GM21381 (cell line): ENCODE measurements around the gene RYR2.

Experiments
- ATAC-seq: cut with Tn5 transposase; IDR thresholded peaks from one replicate; pipeline ENCODE4 v1.9.1; 2021; ENCODE audit warnings: mild to moderate bottlenecking, moderate library complexity; ENCODE audit not compliant: unreplicated experiment

RYR2 gene

DNA sequence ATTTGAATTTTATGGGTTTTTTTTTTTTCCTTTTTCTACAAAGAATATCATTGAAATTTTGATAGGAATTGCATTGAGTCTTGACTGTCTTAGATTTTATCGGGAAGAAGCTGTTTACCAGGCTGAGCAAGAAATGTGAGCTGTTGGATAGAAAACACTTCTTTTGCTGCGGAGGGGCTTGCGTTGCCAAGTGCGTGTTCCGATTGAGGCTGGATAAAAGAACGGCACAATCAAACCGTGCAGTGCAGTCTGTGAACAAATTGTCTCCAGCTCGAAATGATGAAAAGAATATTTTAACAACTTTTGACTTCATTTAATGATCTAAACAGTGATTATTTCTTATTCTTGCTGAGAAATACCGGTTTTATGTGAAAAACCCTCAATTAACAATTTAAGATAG lies 149.4 kb downstream of the RYR2 start:
- ATAC-seq: no peak

- ATAC-seq: no peak
Measured at GRCh38 chr1:237197470-237198425, 155.8 kb downstream of the RYR2 start.

- no peak for ATAC-seq
Measured at GRCh38 chr1:237199026-237199425, 157.0 kb downstream of the RYR2 start.

- no peak for ATAC-seq
Measured at GRCh38 chr1:237201155-237201554, 159.2 kb downstream of the RYR2 start.

GRCh38 chr1:237204841-237205240 lies 162.9 kb downstream of the RYR2 start:
- no peak for ATAC-seq

DNA sequence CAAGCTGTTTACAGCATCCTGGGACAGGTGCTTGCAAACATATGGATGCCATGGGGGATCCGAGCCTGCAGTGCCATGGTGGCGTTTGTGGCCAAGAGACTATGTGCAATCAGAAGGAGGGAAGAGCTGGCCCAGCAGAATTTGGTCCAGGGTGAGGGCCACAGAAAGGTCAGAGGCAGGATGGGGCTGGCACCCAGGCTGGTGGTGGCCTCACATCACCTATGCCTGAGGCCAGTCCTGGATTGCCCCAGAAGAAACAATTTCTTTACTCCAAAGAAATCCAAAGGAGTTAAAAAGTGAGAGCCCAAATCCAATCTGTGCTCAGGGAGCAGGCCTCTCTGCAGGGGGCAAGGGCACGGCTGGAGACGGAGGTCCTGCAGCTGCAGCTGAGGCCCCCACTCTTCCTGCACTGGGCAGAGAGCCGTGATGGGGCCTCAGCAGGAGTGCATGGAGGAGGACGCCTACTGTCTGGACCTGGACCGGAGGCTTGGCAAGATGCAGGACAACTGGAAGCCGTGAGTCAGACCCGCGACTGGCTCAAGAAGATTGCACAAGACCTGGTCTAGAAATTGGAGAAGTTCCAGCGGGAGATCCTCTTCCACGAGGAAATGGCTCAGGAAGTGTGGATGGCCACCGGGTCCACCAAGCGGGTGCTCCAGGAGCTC lies 163.5 kb downstream of the RYR2 start:
- no peak for ATAC-seq

- no peak for ATAC-seq
Measured at GRCh38 chr1:237206065-237206414, 164.1 kb downstream of the RYR2 start.

DNA sequence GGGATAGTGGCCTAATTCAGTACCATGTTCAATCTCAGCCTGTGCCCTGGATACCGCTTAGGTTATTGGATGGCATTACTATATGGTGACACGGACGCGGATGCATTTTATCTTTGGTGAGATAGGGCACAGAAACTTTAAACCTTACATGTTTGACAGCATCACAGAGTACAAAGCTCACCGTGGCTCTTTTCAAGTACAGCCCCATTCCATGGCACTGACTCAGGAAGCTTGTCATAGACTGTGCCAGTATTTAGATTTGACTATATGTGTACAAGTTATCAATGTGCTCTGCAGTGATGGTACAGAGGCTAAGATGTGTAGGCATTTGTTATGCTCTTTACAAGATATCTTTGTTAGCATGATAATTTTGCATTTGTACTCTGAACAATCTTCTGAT lies 169.0 kb downstream of the RYR2 start:
- ATAC-seq: no peak

DNA sequence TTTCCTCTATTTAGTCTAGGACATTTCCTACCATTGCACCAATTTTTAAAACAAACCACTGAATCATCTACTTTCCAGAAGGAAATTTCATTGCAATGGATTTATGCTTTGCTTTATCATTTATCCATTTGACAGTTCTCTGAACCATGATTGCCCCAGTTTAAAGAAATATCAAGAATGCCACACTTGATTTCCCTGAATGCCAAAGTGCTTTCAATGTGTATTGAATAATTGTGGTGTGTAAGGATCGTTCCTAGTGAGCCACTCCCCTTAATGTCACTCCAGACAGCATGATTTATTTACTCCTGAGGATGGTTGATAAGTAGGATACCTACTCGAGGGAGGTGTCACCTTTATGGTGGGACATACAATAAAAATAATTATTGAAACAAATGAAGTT lies 169.6 kb downstream of the RYR2 start:
- ATAC-seq: no peak

DNA sequence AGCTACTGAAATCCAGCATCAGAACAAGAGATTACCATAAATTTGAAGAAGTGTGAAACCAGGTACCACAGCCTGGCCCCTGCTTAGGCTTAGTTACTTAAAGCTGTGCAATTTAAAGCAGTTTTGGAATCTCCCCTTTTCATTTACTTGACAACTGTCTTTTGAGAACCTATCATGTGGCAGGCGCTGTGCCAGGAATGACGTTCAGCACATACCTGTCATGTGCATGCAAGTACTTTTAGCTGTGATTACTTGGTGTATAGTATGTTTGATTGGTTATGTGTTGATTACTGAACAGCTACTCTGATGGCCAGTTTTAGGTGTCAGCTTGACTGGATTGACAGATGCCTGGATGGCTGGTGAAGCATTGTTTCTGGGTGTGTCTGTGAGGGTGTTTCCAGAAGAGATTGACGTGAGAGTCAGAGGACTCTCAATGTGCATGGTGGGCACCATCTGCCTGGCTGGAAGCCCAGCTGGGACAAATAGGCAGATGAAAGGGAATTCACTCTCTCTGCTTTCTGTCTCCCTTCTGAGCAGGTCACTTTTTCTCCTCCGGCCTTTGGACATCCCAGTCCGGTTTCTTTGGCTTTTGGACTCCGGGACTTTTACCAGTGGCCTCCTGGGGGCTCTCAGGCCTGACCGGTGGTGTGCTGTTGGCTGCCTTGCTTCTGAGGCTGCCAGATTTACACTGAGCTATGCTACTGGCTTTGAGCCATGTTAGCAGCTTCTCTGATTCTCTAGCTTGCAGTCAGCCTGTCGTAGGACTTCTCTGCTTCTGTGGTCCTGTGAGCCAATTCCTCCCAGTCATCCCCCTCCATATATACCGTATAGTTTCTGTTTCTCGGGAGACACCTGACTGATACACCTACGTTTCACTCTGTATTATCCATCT lies 178.0 kb downstream of the RYR2 start:
- ATAC-seq: no peak

DNA sequence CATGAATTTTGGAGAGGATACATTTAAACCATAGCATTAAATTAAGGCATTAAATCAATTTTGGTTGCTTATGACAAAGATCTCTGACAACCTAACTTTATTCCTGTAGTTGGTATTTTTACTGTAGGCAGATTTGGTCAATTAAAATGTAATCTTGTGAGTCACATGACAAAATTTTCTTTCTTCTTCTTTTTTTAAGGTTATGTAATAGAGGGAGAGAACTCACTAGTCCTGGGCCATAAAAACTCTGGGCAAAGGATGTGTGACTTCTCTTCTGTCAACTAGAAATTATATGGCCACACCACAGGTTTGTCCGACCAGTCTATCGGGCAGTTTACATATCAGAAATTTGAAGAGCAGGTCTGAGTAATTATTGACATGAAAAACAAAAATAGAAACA lies 181.4 kb downstream of the RYR2 start:
- ATAC-seq: no peak

- ATAC-seq: no peak
Measured at GRCh38 chr1:237226177-237226944, 184.4 kb downstream of the RYR2 start.

GRCh38 chr1:237227476-237227875 lies 185.5 kb downstream of the RYR2 start:
- ATAC-seq: no peak

- no peak for ATAC-seq
Measured at GRCh38 chr1:237228421-237228820, 186.4 kb downstream of the RYR2 start.

- ATAC-seq: no peak
Measured at GRCh38 chr1:237229333-237229732, 187.3 kb downstream of the RYR2 start.

GRCh38 chr1:237232501-237232900 lies 190.5 kb downstream of the RYR2 start:
- ATAC-seq: no peak

- ATAC-seq: no peak
Measured at GRCh38 chr1:237235091-237235490, 193.1 kb downstream of the RYR2 start.

GRCh38 chr1:237237721-237238120 lies 195.7 kb downstream of the RYR2 start:
- ATAC-seq: no peak

GRCh38 chr1:237239248-237239647 lies 197.3 kb downstream of the RYR2 start:
- no peak for ATAC-seq

DNA sequence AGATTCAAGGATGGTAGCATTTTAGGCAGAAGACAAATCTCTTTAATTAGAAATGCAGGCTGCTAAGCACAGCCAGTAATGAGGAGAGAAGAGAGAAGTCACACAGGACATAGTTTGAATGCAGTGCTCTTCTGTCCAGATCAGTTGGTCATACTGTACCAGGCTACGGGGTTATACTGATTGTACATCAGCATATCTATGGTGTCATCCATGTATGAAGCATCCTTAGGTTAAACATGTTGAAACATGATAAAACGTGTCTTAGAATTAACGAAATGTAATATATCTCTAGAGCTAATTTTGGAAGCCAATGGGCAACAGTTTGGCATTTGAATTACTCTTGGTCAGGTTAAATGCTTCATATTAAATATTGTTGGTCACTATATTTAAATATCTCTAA lies 199.1 kb downstream of the RYR2 start:
- no peak for ATAC-seq

DNA sequence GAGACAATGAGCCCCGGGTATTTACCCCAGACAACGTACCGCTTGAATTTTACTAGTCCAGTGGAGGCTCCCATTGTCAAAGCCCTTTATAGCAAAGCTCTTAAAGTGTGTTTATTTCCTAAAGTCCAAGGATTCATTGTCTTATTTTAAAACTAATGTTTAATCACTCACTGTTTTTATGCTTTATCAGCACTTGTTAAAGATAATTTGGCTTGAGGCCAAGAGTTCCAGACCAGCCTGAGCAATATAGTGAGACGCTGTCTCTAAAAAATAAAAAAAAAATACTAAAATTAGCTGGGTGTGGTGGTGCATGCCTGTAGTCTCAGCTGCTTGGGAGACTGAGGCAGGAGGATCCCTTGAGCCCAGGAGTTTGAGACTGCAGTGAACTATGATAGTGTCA lies 202.8 kb downstream of the RYR2 start:
- ATAC-seq: no peak
